HCT116 (cell line): ENCODE measurements around the gene ATP2C1.
"Not testable (repeated sequence)": the region's sequence is repeated elsewhere in the genome, so short reads cannot be mapped to it uniquely, and the experiment has no call there.

Experiments
- ELF1 ChIP-seq: IDR thresholded peaks from 2 replicates; pipeline ENCODE4 v1.6.1; 2012; ENCODE audit warnings: low read depth, borderline replicate concordance
- EZH2 ChIP-seq: fragments of 200-600 bp; sonication (generic); IDR thresholded peaks from 2 replicates; pipeline ENCODE4 v1.6.1; 2017; ENCODE audit warnings: antibody characterized with exemption, mixed run types
- POLR2A ChIP-seq: IDR thresholded peaks from 2 replicates; pipeline ENCODE4 v1.7.0; 2011; ENCODE audit warnings: borderline replicate concordance; ENCODE audit not compliant: insufficient read depth, insufficient read length; ENCODE audit errors: extremely low read depth
- RAD21 ChIP-seq: IDR thresholded peaks from 2 replicates; pipeline ENCODE4 v1.6.1; 2012; ENCODE audit warnings: low read depth, mild to moderate bottlenecking
- YY1 ChIP-seq: IDR thresholded peaks from 2 replicates; pipeline ENCODE4 v1.6.1; 2011; ENCODE audit warnings: low read length, low read depth, moderate library complexity, mild to moderate bottlenecking; ENCODE audit not compliant: insufficient replicate concordance; ENCODE audit errors: extremely low read depth
- TF ChIP-seq, protein P1 (sequence below), 3 experiments: fragments of 200-600 bp in 1 of 3; sonication (generic) in 1 of 3; IDR thresholded peaks in 2 of 3; conservative IDR thresholded peaks in 1 of 3; 2 replicates each; pipeline ENCODE4 v1.5.1; 2012 to 2017; ENCODE audit warnings: low read depth in 2 of 3, low read length in 2 of 3, antibody characterized with exemption in 1 of 3, borderline replicate concordance in 1 of 3, control low read depth in 1 of 3, mild to moderate bottlenecking in 1 of 3, mixed read lengths in 1 of 3, mixed run types in 1 of 3, moderate library complexity in 1 of 3; ENCODE audit not compliant: insufficient read depth in 1 of 3
- TF ChIP-seq, protein P2 (sequence below): IDR thresholded peaks from 2 replicates; pipeline ENCODE4 v1.6.1; 2012; ENCODE audit warnings: low read depth

DNA sequence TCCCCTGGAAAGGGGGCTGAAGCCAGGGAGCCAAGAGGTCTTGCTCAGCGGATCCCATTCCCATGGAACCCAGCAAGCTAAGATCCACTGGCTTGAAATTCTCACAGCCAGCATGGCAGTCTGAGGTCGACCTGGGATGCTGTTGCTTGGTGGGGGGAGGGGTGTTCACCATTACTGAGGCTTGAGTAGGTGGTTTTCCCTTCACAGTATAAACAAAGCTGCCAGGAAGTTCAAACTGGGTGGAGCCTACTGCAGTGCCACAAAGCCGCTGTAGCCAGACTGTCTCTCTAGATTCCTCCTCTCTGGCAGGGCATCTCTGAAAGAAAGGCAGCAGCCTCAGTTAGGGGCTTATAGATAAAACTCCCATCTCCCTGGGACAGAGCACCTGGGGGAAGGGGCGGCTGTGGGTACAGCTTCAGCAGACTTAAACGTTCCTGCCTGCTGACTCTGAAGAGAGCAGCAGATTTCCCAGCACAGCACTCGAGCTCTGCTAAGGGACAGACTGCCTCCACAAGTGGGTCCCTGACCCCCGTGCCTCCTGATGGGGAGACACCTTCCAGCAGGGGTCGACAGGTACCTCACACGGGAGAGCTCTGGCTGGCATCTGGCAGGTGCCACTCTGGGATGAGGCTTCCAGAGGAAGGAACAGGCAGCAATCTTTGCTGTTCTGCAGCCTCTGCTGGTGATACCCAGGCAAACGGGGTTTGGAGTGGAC is 148.5 kb downstream of the ATP2C1 start:
- not testable (repeated sequence) for TF ChIP-seq POLR2A, EZH2, RAD21, YY1, ELF1
- TF ChIP-seq, protein P1, sequence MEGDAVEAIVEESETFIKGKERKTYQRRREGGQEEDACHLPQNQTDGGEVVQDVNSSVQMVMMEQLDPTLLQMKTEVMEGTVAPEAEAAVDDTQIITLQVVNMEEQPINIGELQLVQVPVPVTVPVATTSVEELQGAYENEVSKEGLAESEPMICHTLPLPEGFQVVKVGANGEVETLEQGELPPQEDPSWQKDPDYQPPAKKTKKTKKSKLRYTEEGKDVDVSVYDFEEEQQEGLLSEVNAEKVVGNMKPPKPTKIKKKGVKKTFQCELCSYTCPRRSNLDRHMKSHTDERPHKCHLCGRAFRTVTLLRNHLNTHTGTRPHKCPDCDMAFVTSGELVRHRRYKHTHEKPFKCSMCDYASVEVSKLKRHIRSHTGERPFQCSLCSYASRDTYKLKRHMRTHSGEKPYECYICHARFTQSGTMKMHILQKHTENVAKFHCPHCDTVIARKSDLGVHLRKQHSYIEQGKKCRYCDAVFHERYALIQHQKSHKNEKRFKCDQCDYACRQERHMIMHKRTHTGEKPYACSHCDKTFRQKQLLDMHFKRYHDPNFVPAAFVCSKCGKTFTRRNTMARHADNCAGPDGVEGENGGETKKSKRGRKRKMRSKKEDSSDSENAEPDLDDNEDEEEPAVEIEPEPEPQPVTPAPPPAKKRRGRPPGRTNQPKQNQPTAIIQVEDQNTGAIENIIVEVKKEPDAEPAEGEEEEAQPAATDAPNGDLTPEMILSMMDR (IDR thresholded peaks at IDR 0.05 in 2 of 3, conservative IDR thresholded peaks at IDR 0.05 in 1 of 3; ENCODE audit: borderline replicate concordance in 1 of 3, insufficient read depth in 1 of 3, low read depth in 2 of 3, low read length in 2 of 3) = not testable (repeated sequence)
- TF ChIP-seq, protein P2, sequence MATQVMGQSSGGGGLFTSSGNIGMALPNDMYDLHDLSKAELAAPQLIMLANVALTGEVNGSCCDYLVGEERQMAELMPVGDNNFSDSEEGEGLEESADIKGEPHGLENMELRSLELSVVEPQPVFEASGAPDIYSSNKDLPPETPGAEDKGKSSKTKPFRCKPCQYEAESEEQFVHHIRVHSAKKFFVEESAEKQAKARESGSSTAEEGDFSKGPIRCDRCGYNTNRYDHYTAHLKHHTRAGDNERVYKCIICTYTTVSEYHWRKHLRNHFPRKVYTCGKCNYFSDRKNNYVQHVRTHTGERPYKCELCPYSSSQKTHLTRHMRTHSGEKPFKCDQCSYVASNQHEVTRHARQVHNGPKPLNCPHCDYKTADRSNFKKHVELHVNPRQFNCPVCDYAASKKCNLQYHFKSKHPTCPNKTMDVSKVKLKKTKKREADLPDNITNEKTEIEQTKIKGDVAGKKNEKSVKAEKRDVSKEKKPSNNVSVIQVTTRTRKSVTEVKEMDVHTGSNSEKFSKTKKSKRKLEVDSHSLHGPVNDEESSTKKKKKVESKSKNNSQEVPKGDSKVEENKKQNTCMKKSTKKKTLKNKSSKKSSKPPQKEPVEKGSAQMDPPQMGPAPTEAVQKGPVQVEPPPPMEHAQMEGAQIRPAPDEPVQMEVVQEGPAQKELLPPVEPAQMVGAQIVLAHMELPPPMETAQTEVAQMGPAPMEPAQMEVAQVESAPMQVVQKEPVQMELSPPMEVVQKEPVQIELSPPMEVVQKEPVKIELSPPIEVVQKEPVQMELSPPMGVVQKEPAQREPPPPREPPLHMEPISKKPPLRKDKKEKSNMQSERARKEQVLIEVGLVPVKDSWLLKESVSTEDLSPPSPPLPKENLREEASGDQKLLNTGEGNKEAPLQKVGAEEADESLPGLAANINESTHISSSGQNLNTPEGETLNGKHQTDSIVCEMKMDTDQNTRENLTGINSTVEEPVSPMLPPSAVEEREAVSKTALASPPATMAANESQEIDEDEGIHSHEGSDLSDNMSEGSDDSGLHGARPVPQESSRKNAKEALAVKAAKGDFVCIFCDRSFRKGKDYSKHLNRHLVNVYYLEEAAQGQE = not testable (repeated sequence)
